Activated CD8-positive, alpha-beta T cell treated with anti-CD3 and anti-CD28 coated beads for 36 hours (primary cell): Measurements from ENCODE around the gene PRKAA2. TPM values are rescaled to one million over a fixed set of nuclear protein-coding genes. Genes with fewer than 3 reads are reported as not detected.

ENCODE experiments used
- ATAC-seq: fragments of 200-7000 bp; cut with Tn5 transposase; one replicate; pipeline ENCODE4 v1.10.0; 2021; ENCODE audit warnings: mild to moderate bottlenecking, moderate library complexity
- CTCF ChIA-PET: fragments of 350-600 bp; sonication (Branson Sonifier 250); formaldehyde crosslinking; loops from one replicate; lab custom pipeline; 2021; ENCODE audit warnings: antibody characterized with exemption; lab: Charles Lee
- POLR2A ChIA-PET: fragments of 350-600 bp; sonication (Branson Sonifier 250); formaldehyde crosslinking; loops from one replicate; lab custom pipeline; 2021; ENCODE audit warnings: antibody characterized with exemption; lab: Charles Lee
- DNase-seq: peaks from one replicate; pipeline ENCODE4 v3.0.0-alpha.2; 2020
- H3K27ac Mint-ChIP-seq: one replicate; pipeline ENCODE4 v1.8.0; 2021; ENCODE audit warnings: mild to moderate bottlenecking, mixed read lengths
- H3K27me3 Mint-ChIP-seq: one replicate; pipeline ENCODE4 v1.8.0; 2021; ENCODE audit warnings: mixed read lengths
- H3K36me3 Mint-ChIP-seq: one replicate; pipeline ENCODE4 v1.8.0; 2021; ENCODE audit warnings: low read depth, mixed read lengths
- H3K4me1 Mint-ChIP-seq: one replicate; pipeline ENCODE4 v1.8.0; 2021; ENCODE audit warnings: low read depth, mixed read lengths
- H3K4me3 Mint-ChIP-seq: one replicate; pipeline ENCODE4 v1.8.0; 2021; ENCODE audit warnings: mild to moderate bottlenecking, moderate library complexity, mixed read lengths
- H3K9me3 Mint-ChIP-seq: one replicate; pipeline ENCODE4 v1.8.0; 2021; ENCODE audit warnings: mixed read lengths
- intact Hi-C: fragments of 100-400 bp; cut with micrococcal nuclease; formaldehyde crosslinking; loops from one replicate; pipeline ENCODE4 v1.10.0; 2022
- total RNA-seq, 2 experiments: library from RNA; stranded (reverse); gene quantifications; one replicate each; pipeline ENCODE4 v1.2.3, GENCODE V29; 2021
- TF ChIP-seq, protein P1 (sequence below): fragments of 200-600 bp; IDR thresholded peaks from one replicate; pipeline ENCODE4 v1.8.0; 2022; ENCODE audit warnings: antibody characterized with exemption, mild to moderate bottlenecking

Gene PRKAA2
- total RNA-seq, 2 experiments from 2014 or later, result not detected

GRCh38 chr1:56726706-56727105 lies 81.6 kb downstream of the PRKAA2 start:
- intact Hi-C loops, result no loop called here
- Mint-ChIP-seq H3K4me1 (no peaks in the 10 kb centered on the region), H3K4me3 (no peak overlapping the region), H3K36me3 (no peaks in the 10 kb centered on the region), H3K27me3 (peaks cover 25% of the 10 kb centered on the region), H3K9me3 (peaks cover 3% of the 10 kb centered on the region), H3K27ac (no peak overlapping the region)
- no peak for ATAC-seq
- CTCF ChIA-PET, result no interaction called here
- POLR2A ChIA-PET, result no interaction called here
- TF ChIP-seq, protein P1, sequence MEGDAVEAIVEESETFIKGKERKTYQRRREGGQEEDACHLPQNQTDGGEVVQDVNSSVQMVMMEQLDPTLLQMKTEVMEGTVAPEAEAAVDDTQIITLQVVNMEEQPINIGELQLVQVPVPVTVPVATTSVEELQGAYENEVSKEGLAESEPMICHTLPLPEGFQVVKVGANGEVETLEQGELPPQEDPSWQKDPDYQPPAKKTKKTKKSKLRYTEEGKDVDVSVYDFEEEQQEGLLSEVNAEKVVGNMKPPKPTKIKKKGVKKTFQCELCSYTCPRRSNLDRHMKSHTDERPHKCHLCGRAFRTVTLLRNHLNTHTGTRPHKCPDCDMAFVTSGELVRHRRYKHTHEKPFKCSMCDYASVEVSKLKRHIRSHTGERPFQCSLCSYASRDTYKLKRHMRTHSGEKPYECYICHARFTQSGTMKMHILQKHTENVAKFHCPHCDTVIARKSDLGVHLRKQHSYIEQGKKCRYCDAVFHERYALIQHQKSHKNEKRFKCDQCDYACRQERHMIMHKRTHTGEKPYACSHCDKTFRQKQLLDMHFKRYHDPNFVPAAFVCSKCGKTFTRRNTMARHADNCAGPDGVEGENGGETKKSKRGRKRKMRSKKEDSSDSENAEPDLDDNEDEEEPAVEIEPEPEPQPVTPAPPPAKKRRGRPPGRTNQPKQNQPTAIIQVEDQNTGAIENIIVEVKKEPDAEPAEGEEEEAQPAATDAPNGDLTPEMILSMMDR, result no peak
- DNase-seq, result no peak

- no peak overlapping the region for H3K27ac Mint-ChIP-seq
- no peak for ATAC-seq
- intact Hi-C loops, result no loop called here
- TF ChIP-seq, protein P1, result no peak
- no peaks in the 10 kb centered on the region for H3K36me3 Mint-ChIP-seq
- H3K27me3 Mint-ChIP-seq, result peaks cover 24% of the 10 kb centered on the region
- CTCF ChIA-PET, result no interaction called here
- no peaks in the 10 kb centered on the region for H3K4me1 Mint-ChIP-seq
- peaks cover 3% of the 10 kb centered on the region for H3K9me3 Mint-ChIP-seq
- no peak for DNase-seq
- H3K4me3 Mint-ChIP-seq, result no peak overlapping the region
- POLR2A ChIA-PET, result no interaction called here
These were observed 83.8 kb downstream of the PRKAA2 start for GRCh38 chr1:56728964-56729363.

GRCh38 chr1:56745231-56745630 lies 100.1 kb downstream of the PRKAA2 start:
- H3K9me3 Mint-ChIP-seq, result no peaks in the 10 kb centered on the region
- no peaks in the 10 kb centered on the region for H3K36me3 Mint-ChIP-seq
- CTCF ChIA-PET, result no interaction called here
- POLR2A ChIA-PET, result no interaction called here
- no peaks in the 10 kb centered on the region for H3K4me1 Mint-ChIP-seq
- intact Hi-C loops, result no loop called here
- H3K4me3 Mint-ChIP-seq, result no peak overlapping the region
- TF ChIP-seq, protein P1, result no peak
- no peak for ATAC-seq
- DNase-seq, result no peak
- peaks cover 7% of the 10 kb centered on the region for H3K27me3 Mint-ChIP-seq
- no peak overlapping the region for H3K27ac Mint-ChIP-seq

DNA sequence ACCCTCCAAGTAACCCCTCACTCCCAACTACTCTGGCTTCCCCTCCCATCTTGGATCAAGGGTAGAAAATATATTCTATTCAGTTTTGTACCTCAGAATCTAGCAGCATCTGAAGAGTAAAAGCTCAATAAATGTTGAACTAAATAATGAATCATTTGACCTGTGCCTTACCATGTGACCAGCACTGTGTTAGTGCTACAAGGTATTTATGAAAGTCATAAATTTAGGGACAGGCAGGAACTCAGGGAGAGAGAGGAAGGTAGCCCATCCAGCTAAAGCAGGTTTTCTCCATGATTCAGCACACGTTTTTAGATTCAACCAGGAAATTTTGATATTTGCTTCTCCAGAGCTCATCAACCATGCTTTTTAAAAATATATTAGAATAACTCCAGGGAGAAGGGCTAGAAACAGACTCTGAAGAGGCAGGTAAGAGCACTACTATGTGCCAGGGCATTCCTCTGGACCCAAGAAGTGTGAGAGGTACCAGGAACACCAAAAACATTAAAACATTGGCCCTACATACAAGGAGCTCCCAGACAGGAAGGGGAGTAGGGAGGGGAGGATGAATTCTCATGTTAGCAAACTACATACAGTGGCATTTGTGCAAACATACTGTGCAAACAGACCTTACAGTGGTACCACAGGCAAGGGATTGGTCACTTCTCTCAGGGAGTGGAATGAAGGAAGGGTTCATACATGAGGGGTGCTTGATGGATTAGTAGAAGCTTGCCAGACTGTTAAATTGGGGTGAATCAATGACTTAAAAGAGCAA lies 109.8 kb downstream of the PRKAA2 start:
- no peak overlapping the region for H3K4me3 Mint-ChIP-seq
- H3K27me3 Mint-ChIP-seq, result peaks cover 12% of the 10 kb centered on the region
- ATAC-seq (no peak), DNase-seq (no peak)
- intact Hi-C loops, result no loop called here
- POLR2A ChIA-PET, result no interaction called here
- no peaks in the 10 kb centered on the region for H3K4me1 Mint-ChIP-seq
- TF ChIP-seq, protein P1, result no peak
- H3K36me3 Mint-ChIP-seq, result no peaks in the 10 kb centered on the region
- no peaks in the 10 kb centered on the region for H3K9me3 Mint-ChIP-seq
- no peak overlapping the region for H3K27ac Mint-ChIP-seq
- CTCF ChIA-PET, result no interaction called here

DNA sequence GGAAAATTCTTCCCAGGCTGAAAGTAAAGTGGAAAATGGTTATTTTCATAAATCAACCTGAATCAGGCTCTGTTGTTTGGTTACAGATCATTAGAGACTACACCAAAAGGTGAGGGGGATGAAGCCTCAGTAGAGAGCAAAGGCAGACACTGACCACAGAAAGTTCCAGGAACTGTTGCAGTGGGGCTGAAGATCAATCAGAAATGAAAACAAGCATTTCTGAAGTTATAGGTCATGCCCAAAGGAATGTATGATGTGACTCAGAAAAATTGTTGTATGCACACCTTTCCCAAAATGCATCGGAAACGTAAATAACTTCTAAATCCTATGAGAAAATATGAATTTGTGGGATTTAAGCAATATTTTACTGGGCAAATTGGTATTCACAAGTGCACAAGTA lies 110.8 kb downstream of the PRKAA2 start:
- ATAC-seq (no peak), DNase-seq (no peak)
- ChIA-PET POLR2A (no interaction called here), CTCF (no interaction called here)
- no peaks in the 10 kb centered on the region for H3K36me3 Mint-ChIP-seq
- H3K4me1 Mint-ChIP-seq, result no peaks in the 10 kb centered on the region
- H3K27me3 Mint-ChIP-seq, result peaks cover 12% of the 10 kb centered on the region
- TF ChIP-seq, protein P1, result no peak
- H3K4me3 Mint-ChIP-seq, result no peak overlapping the region
- no peak overlapping the region for H3K27ac Mint-ChIP-seq
- H3K9me3 Mint-ChIP-seq, result no peaks in the 10 kb centered on the region
- intact Hi-C loops, result no loop called here
